NCI-H69 (cell line): Measurements from ENCODE around the gene NRG4.
"Not testable (repeated sequence)": the region's sequence is repeated elsewhere in the genome, so short reads cannot be mapped to it uniquely, and the experiment has no call there.

Experiments
- DNase-seq: peaks from one replicate; lab custom pipeline; 2025; lab: John Stamatoyannopoulos, UW

Gene NRG4

DNA sequence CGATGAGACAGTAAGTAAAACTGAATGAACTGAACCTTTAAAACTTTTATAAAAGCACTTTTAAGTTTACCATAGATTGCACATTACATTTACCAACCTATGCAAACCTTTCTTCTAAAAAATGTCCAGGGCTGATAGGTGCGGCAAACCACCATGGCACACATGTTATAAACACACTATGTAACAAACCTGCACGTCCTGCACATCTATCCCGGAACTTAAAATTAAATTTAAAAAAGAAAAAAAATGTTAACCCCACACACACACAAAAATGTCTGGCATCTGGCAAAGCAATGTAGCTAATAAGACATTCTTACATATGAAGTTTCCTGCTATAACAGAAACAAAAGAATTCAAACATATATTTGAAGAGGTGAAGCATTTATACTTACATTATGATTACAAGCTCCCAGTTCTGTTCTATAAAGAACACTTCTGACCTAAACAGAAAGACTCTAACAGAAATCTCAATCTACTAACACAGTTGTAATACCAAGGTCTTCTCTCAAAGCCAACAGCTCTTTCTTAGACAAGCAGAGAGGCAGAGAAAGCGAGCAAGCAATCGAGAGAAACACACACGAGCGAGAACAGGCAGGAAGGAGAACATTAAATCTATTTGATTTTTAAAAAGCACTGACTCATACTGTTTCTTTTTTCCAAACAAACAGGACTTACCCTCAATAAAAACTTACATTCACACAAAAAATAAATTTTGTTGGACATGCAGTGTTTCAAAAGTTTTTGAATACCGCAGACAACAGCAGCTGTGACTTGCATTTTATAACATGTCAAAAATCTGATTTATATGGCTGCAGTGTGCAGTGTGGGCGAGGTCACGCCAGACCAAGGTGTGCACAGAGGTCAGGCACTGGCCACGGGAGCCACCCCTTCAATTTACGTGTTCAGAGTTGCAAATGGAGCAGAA lies at the start of gene NRG4:
Gene NRG4, minus strand, starts transcription at position 798 of the 925 bp plus-strand sequence. CDS start 1,194 bp downstream, outside the sequence.
- peak; percentile 24 for DNase-seq

- DNase-seq: no peak
These were observed 49.5 kb upstream of the NRG4 start for GRCh38 chr15:76061700-76062099.

- no peak for DNase-seq
These were observed 48.1 kb upstream of the NRG4 start for GRCh38 chr15:76060118-76060989.

DNA sequence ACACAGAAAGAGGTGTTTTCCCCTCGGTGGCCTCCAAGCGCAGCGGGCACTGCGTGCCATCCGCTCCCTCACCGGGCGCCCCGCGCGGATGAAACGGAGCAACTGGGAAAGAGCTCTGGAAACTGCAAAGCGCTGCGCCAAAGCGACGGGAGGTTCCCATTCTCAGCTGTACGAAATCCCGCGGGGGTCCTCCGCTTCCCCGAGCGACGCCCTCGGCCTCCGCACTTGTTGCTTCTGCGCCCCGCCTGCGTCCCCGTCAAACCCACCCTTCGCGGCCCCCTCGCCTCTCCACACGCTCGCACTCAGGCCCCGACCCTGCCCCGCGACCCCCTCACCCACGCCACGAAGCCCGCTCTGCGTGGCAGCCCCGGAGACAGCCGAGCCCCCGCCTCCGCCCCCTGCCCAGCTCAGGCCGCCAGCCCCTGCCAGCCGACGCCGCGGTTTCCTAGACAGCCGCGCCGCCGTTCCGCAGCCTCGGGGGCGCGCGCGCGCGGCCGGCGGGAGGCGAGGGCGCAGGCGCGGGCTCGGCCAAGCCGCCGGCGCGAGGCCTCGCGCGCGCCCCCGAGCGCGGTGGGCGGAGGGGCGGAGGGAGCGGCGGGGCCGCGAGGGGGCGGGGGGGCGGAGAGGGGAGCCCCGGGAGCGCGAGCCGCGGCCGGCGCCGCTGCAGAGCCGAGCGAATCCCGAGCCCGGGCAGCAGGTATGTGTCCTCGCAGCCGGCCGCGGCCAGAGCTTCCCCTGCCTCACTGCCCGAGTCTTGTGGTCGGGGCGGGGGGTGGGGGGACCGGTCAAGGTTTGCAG lies 47.3 kb upstream of the NRG4 start, which contains the start of gene TMEM266:
Gene TMEM266, plus strand, starts transcription at position 666 of the 798 bp plus-strand sequence. CDS start 74,279 bp downstream, outside the sequence.
- peak; percentile 83 for DNase-seq

DNA sequence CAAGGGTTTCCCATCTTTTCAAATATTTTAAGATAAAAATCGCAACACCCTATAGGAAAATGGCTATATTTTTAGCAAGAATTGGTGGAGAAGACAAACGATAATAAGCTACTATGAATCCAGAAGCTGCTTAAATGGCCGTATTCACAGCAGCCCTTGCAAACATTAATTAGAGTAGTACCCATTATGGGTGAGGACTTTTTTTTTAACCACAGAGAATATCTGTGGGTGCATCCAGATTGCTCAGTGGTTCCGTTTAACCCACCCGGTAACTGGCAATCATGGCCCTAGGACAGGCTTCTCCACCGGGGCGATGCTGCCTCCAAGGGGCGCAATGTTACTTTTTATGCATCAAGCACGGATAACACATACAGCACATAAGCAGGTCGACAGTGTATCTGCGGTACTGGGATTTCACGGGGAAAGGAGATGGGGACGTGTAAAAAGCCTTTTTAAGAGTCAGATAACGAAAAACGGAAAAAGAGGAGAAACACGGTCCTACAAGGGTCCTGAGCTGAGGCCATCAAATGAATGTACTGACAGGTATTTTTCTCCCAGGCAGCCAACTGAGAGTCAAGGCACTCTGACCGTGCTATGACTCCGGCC lies 46.6 kb upstream of the NRG4 start:
- peak; percentile 21 for DNase-seq

DNA sequence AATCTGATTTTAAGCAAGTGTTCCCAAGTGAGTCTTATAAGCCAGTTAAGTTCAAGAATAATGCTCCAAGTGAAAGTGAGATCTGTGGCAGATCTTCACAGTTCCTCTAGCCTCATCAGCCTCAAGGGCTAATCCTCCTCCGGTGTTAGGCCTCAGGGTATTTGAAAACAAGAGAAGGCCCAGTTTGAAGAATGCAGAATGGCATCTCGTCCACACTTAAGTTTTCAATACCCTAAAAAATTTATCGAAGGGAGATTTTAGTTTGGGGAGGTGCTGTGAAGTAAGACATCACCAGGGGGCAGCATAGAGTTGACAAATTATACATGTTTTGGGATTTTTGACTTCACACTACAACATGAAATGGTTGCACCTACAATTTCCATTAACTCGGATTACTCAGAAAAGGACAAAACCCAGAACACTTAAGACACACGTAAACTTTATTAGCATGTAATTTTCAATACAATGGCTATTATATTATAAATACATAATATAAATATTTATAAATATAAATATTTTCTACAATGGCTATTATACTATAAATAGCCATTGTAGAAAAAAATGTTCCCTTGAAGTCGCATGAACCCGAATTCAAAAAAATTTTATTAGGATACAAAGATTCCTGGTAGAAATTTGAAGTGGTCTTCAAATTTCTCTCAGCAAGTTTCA lies 45.2 kb upstream of the NRG4 start:
- DNase-seq: peak; percentile 34

DNA sequence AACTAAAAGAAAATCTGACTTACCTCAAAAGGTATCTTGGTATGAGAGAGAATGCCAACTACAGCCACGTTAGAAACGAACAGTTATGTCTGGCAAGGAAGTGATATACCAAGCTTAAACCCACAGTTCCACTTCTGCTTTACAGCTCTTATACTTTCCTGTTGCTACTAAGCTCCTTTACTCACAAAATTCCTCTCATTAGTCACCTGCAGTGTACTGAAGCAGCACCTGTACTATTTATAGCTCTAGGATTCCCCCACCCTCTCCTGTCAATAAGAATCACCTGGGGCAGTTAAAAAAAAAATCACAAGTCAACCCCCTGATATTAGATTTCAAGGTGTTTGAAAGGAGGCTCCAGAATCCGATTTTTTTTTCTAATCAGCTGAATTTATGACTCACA lies 44.7 kb upstream of the NRG4 start:
- peak; percentile 2 for DNase-seq

DNA sequence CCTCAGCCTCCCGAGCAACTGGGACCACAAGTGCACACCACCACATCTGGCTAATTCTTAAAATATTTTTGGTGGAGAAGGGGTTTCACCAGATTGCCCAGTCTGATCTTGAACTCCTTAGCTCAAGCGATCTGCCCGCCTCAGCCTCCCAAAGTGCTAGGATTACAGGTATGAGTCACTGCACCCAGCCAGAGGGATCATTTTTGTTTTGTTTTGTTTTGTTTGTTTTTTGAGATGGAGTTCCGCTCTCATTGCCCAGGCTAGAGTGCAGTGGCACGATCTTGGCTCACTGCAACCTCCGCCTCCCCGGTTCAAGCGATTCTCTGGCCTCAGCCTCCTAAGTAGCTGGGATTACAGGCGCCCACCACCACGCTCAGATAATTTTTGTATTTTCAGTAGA lies 42.0 kb upstream of the NRG4 start:
- not testable (repeated sequence) for DNase-seq

- no peak for DNase-seq
These were observed 26.3 kb upstream of the NRG4 start for GRCh38 chr15:76038512-76038911.

GRCh38 chr15:76035593-76035992 lies 23.4 kb upstream of the NRG4 start:
- DNase-seq: no peak

GRCh38 chr15:76034111-76034510 lies 21.9 kb upstream of the NRG4 start:
- DNase-seq: no peak

- no peak for DNase-seq
These were observed 21.2 kb upstream of the NRG4 start for GRCh38 chr15:76033438-76033837.

DNA sequence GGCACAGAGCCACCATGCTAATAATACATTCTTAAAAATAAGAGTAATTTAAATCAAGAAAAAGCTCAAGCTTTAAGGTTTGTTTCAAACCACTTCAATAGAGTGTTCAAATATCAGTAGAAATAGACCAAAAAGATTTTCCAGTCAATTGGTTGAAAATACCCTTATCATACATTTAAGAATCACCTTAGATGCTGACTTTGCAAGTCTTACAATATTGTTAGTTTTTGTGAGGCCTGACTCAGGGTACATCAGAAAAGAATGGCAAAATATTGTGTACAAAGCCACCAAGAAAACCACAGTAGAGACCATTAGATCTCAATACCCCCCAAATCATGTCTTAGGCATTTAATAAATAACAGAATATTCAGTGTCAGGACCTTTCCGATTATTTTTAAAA lies 19.8 kb upstream of the NRG4 start:
- no peak for DNase-seq

DNA sequence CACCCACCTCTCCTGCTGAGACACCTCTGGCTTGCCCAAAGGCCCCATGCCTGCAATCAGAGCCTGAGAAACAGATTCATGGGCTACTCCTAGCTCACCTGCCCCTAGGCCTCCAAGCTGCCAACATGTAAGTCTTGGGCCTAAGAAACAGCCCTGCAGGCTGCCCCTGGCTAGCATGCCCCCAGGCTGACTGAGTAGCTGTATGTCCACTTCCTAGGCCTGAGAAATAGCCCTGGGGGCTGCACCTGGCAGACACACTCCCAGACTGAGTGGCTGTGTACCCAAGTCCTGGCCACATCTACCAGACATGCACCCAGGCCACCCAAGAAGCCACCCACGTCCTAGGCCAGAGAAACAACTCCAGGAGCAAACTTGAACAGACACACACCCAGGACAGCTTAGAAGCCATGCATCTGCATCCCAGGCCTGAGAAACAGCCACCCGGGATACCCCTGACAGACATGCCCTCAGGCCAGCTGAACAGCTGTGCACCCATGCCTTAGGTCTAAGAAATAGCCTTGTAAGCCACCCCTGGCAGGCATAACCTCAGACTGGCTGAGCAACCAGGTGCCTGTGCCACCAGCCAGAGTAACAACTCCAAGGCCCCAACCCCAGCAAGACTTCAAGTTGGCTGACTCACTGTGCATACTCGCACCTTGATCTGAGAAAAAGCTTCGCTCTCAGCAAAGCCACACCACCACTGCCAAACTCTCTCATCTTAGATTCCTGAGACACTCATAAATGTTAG lies 12.0 kb upstream of the NRG4 start:
- DNase-seq: no peak

DNA sequence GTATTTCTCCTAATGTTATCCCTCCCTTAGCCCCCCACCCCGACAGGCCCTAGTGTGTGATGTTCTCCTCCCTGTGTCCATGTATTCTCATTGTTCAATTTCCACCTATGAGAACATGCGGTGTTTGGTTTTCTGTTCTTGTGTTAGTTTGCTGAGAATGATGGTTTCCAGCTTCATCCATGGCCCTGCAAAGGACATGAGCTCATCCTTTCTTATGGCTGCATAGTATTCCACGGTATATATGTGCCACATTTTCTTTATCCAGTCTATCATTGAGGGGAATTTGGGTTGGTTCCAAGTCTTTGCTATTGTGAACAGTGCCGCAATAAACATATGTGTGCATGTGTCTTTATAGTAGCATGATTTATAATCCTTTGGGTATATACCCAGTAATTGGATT lies 1.2 kb upstream of the NRG4 start:
- DNase-seq: not testable (repeated sequence)

DNA sequence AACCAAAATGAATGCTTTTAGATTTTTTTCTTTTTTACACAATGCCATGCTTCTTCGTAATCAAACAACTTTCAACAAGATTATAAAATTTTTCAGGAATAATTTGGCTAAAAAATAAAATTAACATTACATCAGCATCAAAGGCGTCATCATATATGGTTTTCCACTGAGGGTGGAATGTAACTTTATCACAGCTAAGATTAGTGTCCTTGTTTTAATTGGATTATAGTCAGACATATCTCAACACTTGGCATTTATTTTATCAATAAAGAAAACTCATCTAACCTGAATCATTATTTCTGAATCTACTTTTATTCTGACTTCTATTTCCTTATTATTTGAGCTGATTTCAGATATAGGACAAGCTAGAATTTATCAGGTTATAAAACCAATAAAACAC lies 1.6 kb downstream of the NRG4 start:
- no peak for DNase-seq

DNA sequence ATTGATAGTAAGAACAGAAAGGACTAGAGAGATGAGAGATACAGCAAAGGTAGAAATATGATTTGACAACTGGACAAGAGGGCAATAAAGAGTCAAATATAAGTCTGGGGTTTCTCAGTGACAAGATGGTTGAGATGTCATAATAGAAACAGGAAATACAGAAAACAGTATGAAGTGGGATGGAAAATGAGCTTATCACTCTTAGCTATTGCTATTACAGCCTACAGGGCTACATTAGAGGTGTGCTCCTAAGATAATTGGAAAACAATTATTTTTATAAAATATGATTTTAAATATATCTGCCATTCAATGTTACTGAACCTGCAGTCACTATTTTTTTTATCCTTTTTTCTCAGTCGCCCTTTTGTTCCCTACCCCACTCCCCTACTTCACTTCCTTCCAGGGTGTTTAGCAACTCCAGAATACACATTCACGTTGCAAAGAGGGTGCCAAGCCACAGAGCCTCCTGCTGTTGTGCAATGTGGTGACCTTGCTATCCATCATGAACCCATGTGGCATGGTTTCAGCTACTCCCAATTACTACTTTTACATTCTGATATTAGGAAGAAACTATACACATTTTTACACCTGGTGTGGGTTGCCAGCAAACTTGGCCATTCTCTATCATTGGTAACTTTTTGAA lies 6.0 kb downstream of the NRG4 start:
- no peak for DNase-seq

GRCh38 chr15:76003364-76003763 lies 8.9 kb downstream of the NRG4 start:
- no peak for DNase-seq

DNA sequence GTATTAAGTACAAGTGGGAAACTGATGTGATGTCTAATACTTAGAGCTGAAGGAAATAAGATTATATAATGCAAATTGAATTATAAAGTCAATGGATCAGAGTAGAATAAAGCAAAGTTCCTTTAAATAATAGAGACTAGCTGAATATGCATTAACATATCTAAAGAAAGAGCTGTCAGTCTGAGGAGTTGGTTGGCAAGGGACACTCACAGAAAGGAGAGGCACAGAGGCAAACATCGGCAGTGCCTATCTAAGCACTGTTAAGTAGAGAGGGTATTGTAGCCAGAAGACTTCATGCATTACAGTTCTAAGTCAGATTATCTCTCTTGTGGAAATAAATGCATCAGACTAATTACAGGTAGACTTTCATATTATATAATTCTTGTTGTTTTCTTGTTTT lies 16.6 kb downstream of the NRG4 start:
- DNase-seq: no peak

DNA sequence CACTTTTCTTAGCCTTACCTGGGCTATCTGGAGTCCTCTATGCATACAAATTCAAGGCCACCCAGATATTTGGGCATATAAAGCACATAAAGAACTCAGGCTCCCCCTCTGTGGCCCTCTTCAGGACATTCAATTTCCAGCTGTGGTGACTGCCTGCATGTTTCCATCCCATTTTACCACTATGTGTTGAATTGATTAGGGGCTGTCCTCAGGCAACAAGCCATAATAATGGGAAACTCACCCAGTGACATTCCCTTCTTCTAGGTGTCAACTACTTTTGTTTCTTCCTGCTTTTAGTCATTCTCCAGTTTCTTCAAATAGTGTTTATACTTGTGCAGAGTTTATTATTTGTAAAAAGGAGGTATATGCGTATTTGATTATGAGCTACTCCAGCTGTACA lies 18.0 kb downstream of the NRG4 start:
- DNase-seq: no peak
